T-cell (primary cell): ENCODE data around the gene EZH2. TPM values are rescaled to one million over a fixed set of nuclear protein-coding genes. Genes with fewer than 3 reads are reported as not detected.
A peak's percentile ranks its signal among the peaks of the same experiment; 100 is the strongest.

Source experiments
- ATAC-seq, 4 experiments: fragments of 200-7000 bp in 3 of 4; fragments of 150-1000 bp in 1 of 4; cut with Tn5 transposase; replicated peaks in 1 of 4; 1 replicate in 3 of 4; 2 replicates in 1 of 4; pipeline ENCODE4 v1.10.0; 2021; ENCODE audit warnings: moderate library complexity in 3 of 4, mild to moderate bottlenecking in 2 of 4, moderate number of reproducible peaks in 1 of 4
- CTCF ChIA-PET, 2 donors: fragments of 300-600 bp; sonication (Branson Sonifier 250); formaldehyde crosslinking; loops; one replicate each; lab custom pipeline; 2022; ENCODE audit warnings: antibody characterized with exemption in 2 of 2; lab: Charles Lee
- POLR2A ChIA-PET, 2 donors: fragments of 300-600 bp; sonication (Branson Sonifier 250); formaldehyde crosslinking; loops; one replicate each; lab custom pipeline; 2022; ENCODE audit warnings: antibody characterized with exemption in 2 of 2; lab: Charles Lee
- DNase-seq, 35 experiments: peaks; one replicate each; pipeline versions ENCODE4 v3.0.0 to v3.0.0-alpha.2; 2013 to 2023
- H3K27ac ChIP-seq: one replicate; pipeline ENCODE4 v1.5.1; 2013; ENCODE audit warnings: low read length
- H3K27me3 ChIP-seq, 2 experiments: replicated peaks in 1 of 2; 1 replicate in 1 of 2; 2 replicates in 1 of 2; pipeline versions ENCODE4 v1.6.1 to v1.7.0; 2013; ENCODE audit warnings: low read length in 1 of 2, mixed read lengths in 1 of 2; ENCODE audit not compliant: control insufficient read depth in 2 of 2, insufficient read depth in 2 of 2; ENCODE audit errors: extremely low read depth in 1 of 2
- H3K36me3 ChIP-seq, 2 donors: 1 replicate in 1 of 2; 2 replicates in 1 of 2; pipeline versions ENCODE4 v1.6.1 to v1.7.0; 2013; ENCODE audit warnings: low read length in 1 of 2; ENCODE audit not compliant: control insufficient read depth in 2 of 2, insufficient read depth in 1 of 2; ENCODE audit errors: extremely low read depth in 1 of 2
- H3K4me1 ChIP-seq, 2 experiments: 1 replicate in 1 of 2; 2 replicates in 1 of 2; pipeline versions ENCODE4 v1.6.1 to v1.7.0; 2013; ENCODE audit warnings: low read length in 2 of 2, mixed read lengths in 1 of 2; ENCODE audit not compliant: insufficient read depth in 2 of 2, control insufficient read depth in 1 of 2; ENCODE audit errors: extremely low read depth in 1 of 2
- H3K4me3 ChIP-seq, 2 donors: 1 replicate in 1 of 2; 2 replicates in 1 of 2; pipeline versions ENCODE4 v1.5.1 to v1.7.0; 2013; ENCODE audit warnings: mild to moderate bottlenecking in 2 of 2, low read length in 1 of 2, moderate library complexity in 1 of 2; ENCODE audit not compliant: control insufficient read depth in 1 of 2; ENCODE audit errors: extremely low read depth in 1 of 2
- H3K9me3 ChIP-seq: 2 replicates; pipeline ENCODE4 v1.7.0; 2013
- H3K27ac Mint-ChIP-seq, 2 donors: one replicate each; pipeline ENCODE4 v1.8.0; 2020 to 2021; ENCODE audit warnings: mild to moderate bottlenecking in 2 of 2, mixed read lengths in 2 of 2
- H3K27me3 Mint-ChIP-seq, 2 donors: one replicate each; pipeline ENCODE4 v1.8.0; 2021 to 2022; ENCODE audit warnings: mixed read lengths in 2 of 2
- H3K36me3 Mint-ChIP-seq: one replicate; pipeline ENCODE4 v1.8.0; 2021; ENCODE audit warnings: mixed read lengths
- H3K4me1 Mint-ChIP-seq, 3 donors: one replicate each; pipeline ENCODE4 v1.8.0; 2020 to 2022; ENCODE audit warnings: mixed read lengths in 3 of 3, mild to moderate bottlenecking in 1 of 3
- H3K4me3 Mint-ChIP-seq, 3 donors: one replicate each; pipeline ENCODE4 v1.8.0; 2020 to 2022; ENCODE audit warnings: mild to moderate bottlenecking in 3 of 3, mixed read lengths in 3 of 3, moderate library complexity in 3 of 3
- H3K9me3 Mint-ChIP-seq, 3 donors: one replicate each; pipeline ENCODE4 v1.8.0; 2020 to 2022; ENCODE audit warnings: mixed read lengths in 3 of 3
- WGBS: methylation state at CpG from one replicate; pipeline ENCODE4 v1.1.5; 2013; ENCODE audit warnings: missing lambda C conversion rate; ENCODE audit not compliant: insufficient coverage; 5-methylcytosine and 5-hydroxymethylcytosine counted together
- total RNA-seq, 35 experiments: library from RNA in 6 of 35; stranded (reverse) in 6 of 35; fragments of 120-200 nt in 1 of 35; gene quantifications; one replicate each; pipeline versions ENCODE4 v1.2.1 to v1.2.4 and lab custom pipeline; 2013 to 2026

Gene EZH2
- total RNA-seq, 5 donors from 2014 or later (not counting 1 experiment from before 2014, with no cell fraction given): 8.1 to 24.0 (median 11.2) TPM

GRCh38 chr7:148871030-148871429 is 13.1 kb downstream of the EZH2 start:
- Histone ChIP-seq H3K27ac (no peak overlapping the region), H3K36me3 (no peaks in the 10 kb centered on the region), H3K4me3 (no peak overlapping the region), H3K4me1 (peaks cover 5% of the 10 kb centered on the region in 2 experiments), H3K9me3 (no peaks in the 10 kb centered on the region), H3K27me3 (no peaks in the 10 kb centered on the region)
- no peak overlapping the region for H3K4me3 Mint-ChIP-seq
- WGBS: no CpG with 5 or more reads among the region's 3 CpGs
- peaks cover 16 to 29% (median 18%) of the 10 kb centered on the region in 3 donors for H3K4me1 Mint-ChIP-seq
- H3K27me3 Mint-ChIP-seq: no peaks in the 10 kb centered on the region
- ChIA-PET CTCF (no interaction called here), POLR2A (no interaction called here)
- H3K36me3 Mint-ChIP-seq: peaks cover 11% of the 10 kb centered on the region
- no peak overlapping the region for H3K27ac Mint-ChIP-seq
- DNase-seq (no peak), ATAC-seq (no peak)
- H3K9me3 Mint-ChIP-seq: peaks cover 8 to 12% (median 12%) of the 10 kb centered on the region in 3 donors

- WGBS: 100% methylated on average over 2 of the region's 5 CpGs
- POLR2A ChIA-PET: no interaction called here
- no peaks in the 10 kb centered on the region for H3K27me3 ChIP-seq
- H3K27ac ChIP-seq: no peak overlapping the region
- peaks cover 0 to 9% of the 10 kb centered on the region in 2 experiments for H3K4me1 ChIP-seq
- ATAC-seq (no peak), DNase-seq (no peak)
- H3K9me3 Mint-ChIP-seq: peaks cover 8 to 12% (median 12%) of the 10 kb centered on the region in 3 donors
- H3K27me3 Mint-ChIP-seq: no peaks in the 10 kb centered on the region
- H3K36me3 Mint-ChIP-seq: peaks cover 11% of the 10 kb centered on the region
- no peaks in the 10 kb centered on the region for H3K36me3 ChIP-seq
- no peak overlapping the region for H3K27ac Mint-ChIP-seq
- H3K9me3 ChIP-seq: no peaks in the 10 kb centered on the region
- CTCF ChIA-PET: no interaction called here
- H3K4me1 Mint-ChIP-seq: peaks cover 19 to 36% (median 21%) of the 10 kb centered on the region in 3 donors
- H3K4me3 Mint-ChIP-seq: no peak overlapping the region
- H3K4me3 ChIP-seq: no peak overlapping the region
Measured at GRCh38 chr7:148868378-148868674, 15.8 kb downstream of the EZH2 start.

- Histone ChIP-seq H3K4me3 (no peak overlapping the region), H3K27me3 (no peaks in the 10 kb centered on the region), H3K27ac (no peak overlapping the region), H3K9me3 (no peaks in the 10 kb centered on the region), H3K4me1 (peaks cover 0 to 9% of the 10 kb centered on the region in 2 experiments), H3K36me3 (no peaks in the 10 kb centered on the region)
- ChIA-PET POLR2A (no interaction called here), CTCF (no interaction called here)
- H3K4me1 Mint-ChIP-seq: peaks cover 18 to 37% (median 20%) of the 10 kb centered on the region in 3 donors
- H3K36me3 Mint-ChIP-seq: peaks cover 11% of the 10 kb centered on the region
- DNase-seq: no peak
- H3K4me3 Mint-ChIP-seq: no peak overlapping the region
- 100% methylated on average over 2 of the region's 3 CpGs for WGBS
- H3K27ac Mint-ChIP-seq: no peak overlapping the region
- peaks cover 8 to 12% (median 12%) of the 10 kb centered on the region in 3 donors for H3K9me3 Mint-ChIP-seq
- ATAC-seq: no peak
- H3K27me3 Mint-ChIP-seq: no peaks in the 10 kb centered on the region
Measured at GRCh38 chr7:148867596-148868377, 16.3 kb downstream of the EZH2 start.

GRCh38 chr7:148866362-148866761 is 17.7 kb downstream of the EZH2 start:
- H3K36me3 Mint-ChIP-seq: peaks cover 11% of the 10 kb centered on the region
- Histone ChIP-seq H3K27ac (no peak overlapping the region), H3K4me3 (no peak overlapping the region), H3K9me3 (no peaks in the 10 kb centered on the region), H3K4me1 (peaks cover 0 to 7% of the 10 kb centered on the region in 2 experiments), H3K36me3 (no peaks in the 10 kb centered on the region), H3K27me3 (no peaks in the 10 kb centered on the region)
- no CpG with 5 or more reads among the region's 6 CpGs for WGBS
- no peak for DNase-seq
- no peak overlapping the region for H3K4me3 Mint-ChIP-seq
- H3K9me3 Mint-ChIP-seq: peaks cover 8 to 12% (median 12%) of the 10 kb centered on the region in 3 donors
- CTCF ChIA-PET: no interaction called here
- no peak for ATAC-seq
- H3K27ac Mint-ChIP-seq: no peak overlapping the region
- POLR2A ChIA-PET: no interaction called here
- peaks cover 13 to 29% (median 19%) of the 10 kb centered on the region in 3 donors for H3K4me1 Mint-ChIP-seq
- H3K27me3 Mint-ChIP-seq: no peaks in the 10 kb centered on the region

GRCh38 chr7:148865283-148865682 is 18.8 kb downstream of the EZH2 start:
- no peak overlapping the region for H3K27ac ChIP-seq
- no peak for ATAC-seq
- peaks cover 13 to 29% (median 19%) of the 10 kb centered on the region in 3 donors for H3K4me1 Mint-ChIP-seq
- peaks cover 11% of the 10 kb centered on the region for H3K36me3 Mint-ChIP-seq
- CTCF ChIA-PET: interaction anchor here (0.6 to 0.7 kb wide), 2 partner anchors 74 to 595 kb away, joined by 3 to 4 read pairs; no protein-coding TSS in a partner anchor
- no peaks in the 10 kb centered on the region for H3K27me3 ChIP-seq
- no CpG with 5 or more reads among the region's 2 CpGs for WGBS
- H3K4me3 ChIP-seq: no peak overlapping the region
- no peak overlapping the region for H3K27ac Mint-ChIP-seq
- no peak overlapping the region for H3K4me3 Mint-ChIP-seq
- POLR2A ChIA-PET: interaction anchor here in 1 of 2 donors (0.6 kb wide), 1 partner anchor 288 kb away, joined by 4 read pairs; no protein-coding TSS in a partner anchor
- DNase-seq: no peak
- H3K9me3 ChIP-seq: no peaks in the 10 kb centered on the region
- no peaks in the 10 kb centered on the region for H3K27me3 Mint-ChIP-seq
- H3K9me3 Mint-ChIP-seq: peaks cover 8 to 12% (median 12%) of the 10 kb centered on the region in 3 donors
- H3K4me1 ChIP-seq: peaks cover 0 to 7% of the 10 kb centered on the region in 2 experiments
- no peaks in the 10 kb centered on the region for H3K36me3 ChIP-seq

GRCh38 chr7:148863324-148863723 is 20.8 kb downstream of the EZH2 start:
- peaks cover 10% of the 10 kb centered on the region for H3K36me3 Mint-ChIP-seq
- ChIA-PET CTCF (interaction anchor here in 1 of 2 donors (0.6 kb wide), 1 partner anchor 54 kb away, joined by 7 read pairs; no protein-coding TSS in a partner anchor), POLR2A (interaction anchor here in 1 of 2 donors (0.5 kb wide), 1 partner anchor 10 kb away, joined by 4 read pairs; no protein-coding TSS in a partner anchor)
- Histone ChIP-seq H3K27me3 (no peaks in the 10 kb centered on the region), H3K9me3 (no peaks in the 10 kb centered on the region), H3K4me1 (peaks cover 0 to 7% of the 10 kb centered on the region in 2 experiments), H3K4me3 (no peak overlapping the region), H3K36me3 (no peaks in the 10 kb centered on the region), H3K27ac (no peak overlapping the region)
- WGBS: 60% methylated on average over 1 of the region's 2 CpGs
- H3K4me1 Mint-ChIP-seq: peaks cover 13 to 33% (median 19%) of the 10 kb centered on the region in 3 donors
- peak overlapping the region in 1 of 2 donors; percentile 11 for H3K27ac Mint-ChIP-seq
- no peak overlapping the region for H3K4me3 Mint-ChIP-seq
- DNase-seq (no peak), ATAC-seq (no peak)
- no peaks in the 10 kb centered on the region for H3K27me3 Mint-ChIP-seq
- H3K9me3 Mint-ChIP-seq: peaks cover 8 to 10% (median 9%) of the 10 kb centered on the region in 3 donors
